ENCODE results near the gene LRRC34.

The LRRC34 gene, protein sequence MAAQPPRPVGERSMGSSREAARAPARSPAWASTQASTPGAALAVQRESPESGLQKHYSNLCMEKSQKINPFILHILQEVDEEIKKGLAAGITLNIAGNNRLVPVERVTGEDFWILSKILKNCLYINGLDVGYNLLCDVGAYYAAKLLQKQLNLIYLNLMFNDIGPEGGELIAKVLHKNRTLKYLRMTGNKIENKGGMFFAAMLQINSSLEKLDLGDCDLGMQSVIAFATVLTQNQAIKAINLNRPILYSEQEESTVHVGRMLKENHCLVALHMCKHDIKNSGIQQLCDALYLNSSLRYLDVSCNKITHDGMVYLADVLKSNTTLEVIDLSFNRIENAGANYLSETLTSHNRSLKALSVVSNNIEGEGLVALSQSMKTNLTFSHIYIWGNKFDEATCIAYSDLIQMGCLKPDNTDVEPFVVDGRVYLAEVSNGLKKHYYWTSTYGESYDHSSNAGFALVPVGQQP

DNA sequence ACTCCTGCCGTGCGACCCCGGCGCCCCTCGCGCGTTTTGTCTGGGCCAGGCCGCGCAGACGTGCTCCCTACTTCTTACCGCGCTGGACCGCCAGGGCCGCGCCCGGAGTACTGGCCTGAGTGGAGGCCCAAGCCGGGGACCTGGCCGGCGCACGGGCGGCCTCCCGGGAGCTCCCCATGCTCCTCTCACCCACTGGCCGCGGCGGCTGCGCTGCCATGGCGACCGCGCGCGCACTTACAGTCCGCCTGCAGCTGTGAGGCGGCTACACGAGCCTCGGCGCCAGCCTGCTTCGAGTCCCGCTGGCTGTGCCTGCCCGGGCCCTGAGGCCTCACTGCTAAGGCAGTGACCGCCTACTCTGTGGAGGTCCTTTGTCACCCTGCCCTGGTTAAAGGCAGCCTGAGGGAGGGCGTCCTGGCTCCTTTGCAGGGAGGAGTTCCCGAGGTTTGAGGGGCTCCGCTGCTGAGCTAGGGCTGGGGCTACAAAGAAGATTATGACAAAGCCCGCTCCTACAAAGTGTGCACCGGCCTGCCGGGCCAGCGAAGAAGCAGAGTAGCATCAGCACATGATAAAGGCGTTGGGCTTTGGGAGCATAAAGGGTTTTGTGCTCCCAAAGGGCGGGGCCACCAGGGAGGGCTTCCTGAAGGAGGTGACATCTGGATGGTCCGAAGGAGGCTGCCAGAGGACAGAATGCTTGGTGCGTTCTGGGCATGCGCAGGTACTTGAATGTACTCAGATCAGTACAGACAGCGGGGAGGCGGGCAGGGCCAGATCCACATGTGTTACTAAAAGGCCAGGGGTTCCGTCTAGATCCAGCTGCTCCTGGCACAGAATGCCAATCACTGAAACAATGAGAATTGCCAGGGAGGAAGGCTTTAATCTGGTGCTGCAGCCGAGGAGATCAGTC is at the start of gene LRRC34, which contains the start of gene LRRIQ4:
Gene LRRC34, minus strand, starts transcription at position 573 of the 904 bp plus-strand sequence. Its CDS starts 356 bp downstream, at position 217.
Gene LRRIQ4, plus strand, starts transcription at position 539 of the 904 bp plus-strand sequence. CDS start 9,052 bp downstream, outside the sequence.
- DNase-seq (peak; percentile 80), ATAC-seq (peak; percentile 75)
- peak within 1 kb of the TSS; percentile 88 for H3K27ac Mint-ChIP-seq
- H3K4me1 Mint-ChIP-seq, result peaks cover 28% of the 10 kb centered on the region
- peaks cover 22% of the 10 kb centered on the region for H3K9me3 Mint-ChIP-seq
- peaks cover 8% of the 10 kb centered on the region for H3K27me3 Mint-ChIP-seq
- H3K36me3 Mint-ChIP-seq (ENCODE audit: low read depth), result peaks cover 2% of the 10 kb centered on the region
- H3K4me3 Mint-ChIP-seq, result peak within 1 kb of the TSS; percentile 85

DNA sequence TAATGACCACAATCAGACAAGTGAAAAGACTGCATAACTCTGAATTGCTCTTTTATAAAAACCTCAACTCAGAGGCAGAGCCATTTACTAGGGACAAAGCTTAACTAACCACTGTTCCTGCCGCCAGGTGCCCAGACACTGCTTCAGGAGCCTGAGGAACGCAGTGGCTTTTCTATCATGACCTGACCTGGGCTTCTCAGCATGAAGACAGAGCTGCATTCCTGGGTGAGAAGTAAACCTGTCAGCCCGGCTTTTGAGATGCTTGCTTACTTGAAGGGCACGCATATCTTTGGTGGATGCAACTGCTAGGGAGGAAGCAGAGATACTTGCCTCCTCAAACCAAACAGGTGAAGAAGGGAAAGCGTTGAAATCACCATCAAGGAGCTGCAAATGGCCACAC is 49.2 kb upstream of the LRRC34 start:
- Mint-ChIP-seq H3K9me3 (no peaks in the 10 kb centered on the region), H3K4me1 (peaks cover 31% of the 10 kb centered on the region), H3K27me3 (peaks cover 4% of the 10 kb centered on the region), H3K27ac (no peak overlapping the region), H3K36me3 (ENCODE audit: low read depth) (no peaks in the 10 kb centered on the region), H3K4me3 (no peak overlapping the region)
- DNase-seq (no peak), ATAC-seq (no peak)

DNA sequence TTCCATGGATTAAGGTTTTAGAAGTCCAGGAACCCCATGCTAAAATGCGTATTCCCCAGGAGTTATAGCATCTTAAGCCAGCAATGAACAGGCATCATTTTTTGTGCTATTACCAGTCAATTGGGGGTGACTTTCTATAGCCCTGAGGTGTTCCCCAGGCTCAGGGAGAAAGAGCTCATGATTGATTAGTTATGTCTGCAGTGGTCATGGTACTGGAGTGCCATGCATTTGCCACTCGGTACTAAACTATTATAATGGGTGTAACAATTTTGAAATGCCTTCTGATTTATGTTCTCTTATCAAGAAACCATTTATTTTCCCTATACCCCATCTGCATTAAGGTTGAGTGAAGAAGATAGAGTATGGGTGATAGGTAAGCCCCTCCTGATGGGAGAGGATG is 45.1 kb upstream of the LRRC34 start:
- H3K4me1 Mint-ChIP-seq, result no peaks in the 10 kb centered on the region
- DNase-seq, result no peak
- H3K36me3 Mint-ChIP-seq (ENCODE audit: low read depth), result no peaks in the 10 kb centered on the region
- H3K4me3 Mint-ChIP-seq, result no peak overlapping the region
- H3K27ac Mint-ChIP-seq, result no peak overlapping the region
- peaks cover 4% of the 10 kb centered on the region for H3K27me3 Mint-ChIP-seq
- ATAC-seq, result no peak
- no peaks in the 10 kb centered on the region for H3K9me3 Mint-ChIP-seq

DNA sequence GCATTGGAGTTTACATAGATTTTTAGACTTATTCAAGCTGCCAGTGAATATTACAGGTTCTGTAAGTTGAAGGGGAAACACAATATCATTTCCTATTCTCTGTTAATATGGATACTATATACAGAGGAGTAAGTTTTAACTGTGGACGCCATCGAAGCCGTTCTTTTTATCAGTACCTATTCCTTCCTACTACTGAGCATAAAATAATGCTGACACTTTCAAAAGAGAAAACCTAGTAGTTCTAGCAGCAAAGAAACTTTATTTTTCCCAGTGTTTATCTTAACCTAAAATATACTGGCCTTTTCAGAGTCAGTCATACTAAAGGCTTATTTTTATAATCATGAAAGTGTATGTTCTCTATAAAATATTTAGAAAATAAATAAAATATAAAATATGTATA is 42.8 kb upstream of the LRRC34 start:
- ATAC-seq (no peak), DNase-seq (no peak)
- Mint-ChIP-seq H3K4me3 (no peak overlapping the region), H3K36me3 (ENCODE audit: low read depth) (no peaks in the 10 kb centered on the region), H3K27ac (no peak overlapping the region), H3K27me3 (peaks cover 4% of the 10 kb centered on the region), H3K9me3 (no peaks in the 10 kb centered on the region), H3K4me1 (no peaks in the 10 kb centered on the region)

DNA sequence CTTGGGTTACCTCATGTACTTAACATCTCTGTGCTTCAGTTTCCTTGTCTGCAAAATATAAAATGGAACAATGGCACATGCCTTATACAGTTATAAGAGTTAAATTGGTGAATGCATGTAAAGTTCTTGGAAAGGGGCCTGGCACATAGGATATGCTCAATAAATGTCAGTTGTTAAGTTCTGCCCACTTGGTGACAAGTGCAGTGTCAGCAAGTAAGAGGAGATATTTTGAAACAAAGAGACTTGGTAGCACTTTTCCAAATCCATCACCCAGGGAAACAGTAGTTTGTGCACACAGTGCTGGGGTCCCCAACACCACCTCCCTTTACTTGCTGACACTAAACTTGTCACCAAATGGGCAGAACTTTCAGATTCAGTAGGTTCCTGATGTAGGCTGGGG is 37.9 kb upstream of the LRRC34 start:
- Mint-ChIP-seq H3K27ac (no peak overlapping the region), H3K36me3 (ENCODE audit: low read depth) (no peaks in the 10 kb centered on the region), H3K27me3 (peaks cover 3% of the 10 kb centered on the region), H3K4me1 (peaks cover 2% of the 10 kb centered on the region), H3K9me3 (no peaks in the 10 kb centered on the region), H3K4me3 (no peak overlapping the region)
- no peak for DNase-seq
- no peak for ATAC-seq

DNA sequence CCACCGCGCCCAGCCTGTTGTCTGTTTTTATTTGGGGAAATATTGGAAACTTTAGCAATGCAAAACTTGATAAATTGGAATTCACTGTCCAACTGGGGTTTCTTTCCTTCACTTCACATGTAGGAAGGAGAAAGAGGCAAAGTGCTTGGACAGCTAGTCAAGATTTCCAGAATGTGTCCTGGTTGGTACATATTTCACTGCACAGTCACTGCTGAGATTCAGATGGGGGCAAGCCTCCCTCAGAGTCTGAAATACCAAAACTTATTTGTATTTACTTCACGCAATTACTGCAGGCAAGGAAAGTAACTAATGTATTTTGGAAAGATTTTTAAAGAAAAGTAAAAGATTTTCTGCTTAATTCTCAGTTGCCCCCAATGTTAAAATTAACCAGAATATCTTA is 36.0 kb upstream of the LRRC34 start:
- Mint-ChIP-seq H3K4me1 (peaks cover 2% of the 10 kb centered on the region), H3K27me3 (peaks cover 3% of the 10 kb centered on the region), H3K36me3 (ENCODE audit: low read depth) (no peaks in the 10 kb centered on the region), H3K4me3 (no peak overlapping the region), H3K9me3 (no peaks in the 10 kb centered on the region), H3K27ac (no peak overlapping the region)
- DNase-seq (no peak), ATAC-seq (no peak)

DNA sequence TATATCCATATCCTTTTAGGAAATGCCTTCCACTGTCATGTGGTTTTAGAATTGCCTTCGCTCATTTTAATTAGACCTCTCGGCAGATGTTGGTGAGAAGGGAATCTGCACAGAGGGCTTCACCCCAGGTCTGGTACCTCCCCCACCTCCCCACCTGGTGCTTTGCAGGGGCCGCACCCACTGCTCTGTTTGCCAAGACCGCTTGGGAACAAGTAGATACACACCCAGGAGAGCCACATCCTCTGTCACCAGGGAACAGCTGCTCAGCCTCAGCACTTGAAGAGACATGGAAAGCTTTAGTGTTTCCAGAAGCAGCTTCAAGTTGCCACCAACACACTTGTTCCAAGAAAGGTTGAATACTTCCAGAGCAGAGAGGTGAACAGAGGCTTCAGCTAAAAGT is 35.2 kb upstream of the LRRC34 start:
- DNase-seq (no peak), ATAC-seq (no peak)
- Mint-ChIP-seq H3K36me3 (ENCODE audit: low read depth) (no peaks in the 10 kb centered on the region), H3K4me3 (no peak overlapping the region), H3K4me1 (peaks cover 2% of the 10 kb centered on the region), H3K27ac (no peak overlapping the region), H3K9me3 (no peaks in the 10 kb centered on the region), H3K27me3 (peaks cover 3% of the 10 kb centered on the region)

DNA sequence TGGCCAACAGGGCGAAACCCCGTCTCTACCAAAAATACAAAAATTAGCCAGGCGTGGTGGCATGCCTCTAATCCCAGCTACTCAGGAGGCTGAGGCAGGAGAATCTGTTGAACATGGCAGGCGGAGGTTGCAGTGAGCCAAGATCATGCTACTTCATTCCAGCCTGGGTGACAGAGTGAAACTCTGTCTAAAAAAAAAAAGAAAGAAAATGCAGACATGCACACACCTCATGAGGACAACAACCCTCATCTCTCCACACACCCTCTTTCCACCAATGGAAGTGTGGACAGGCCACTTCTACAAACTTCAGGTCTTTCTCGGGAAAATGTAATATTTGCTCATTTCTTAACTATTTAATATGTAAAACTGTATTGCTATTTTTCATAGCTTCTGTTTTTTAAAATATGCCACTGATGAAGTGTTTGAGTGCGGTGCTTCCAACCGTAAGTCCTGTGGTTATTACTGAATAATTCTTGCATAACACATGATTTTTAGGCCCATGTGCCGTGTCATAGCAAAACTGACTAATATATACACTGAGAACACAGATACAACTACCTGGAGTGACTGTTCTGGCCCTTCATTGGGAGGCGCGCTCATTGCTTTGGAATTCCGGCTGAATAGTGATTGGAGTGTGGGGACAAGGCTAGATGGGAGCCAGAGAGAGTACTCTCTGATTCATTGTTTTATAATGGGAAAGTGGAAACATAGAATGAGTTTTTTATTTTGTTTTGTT is 33.9 kb upstream of the LRRC34 start:
- Mint-ChIP-seq H3K4me3 (no peak overlapping the region), H3K4me1 (peaks cover 2% of the 10 kb centered on the region), H3K36me3 (ENCODE audit: low read depth) (no peaks in the 10 kb centered on the region), H3K27ac (no peak overlapping the region), H3K9me3 (no peaks in the 10 kb centered on the region), H3K27me3 (peaks cover 3% of the 10 kb centered on the region)
- no peak for DNase-seq
- ATAC-seq, result no peak

DNA sequence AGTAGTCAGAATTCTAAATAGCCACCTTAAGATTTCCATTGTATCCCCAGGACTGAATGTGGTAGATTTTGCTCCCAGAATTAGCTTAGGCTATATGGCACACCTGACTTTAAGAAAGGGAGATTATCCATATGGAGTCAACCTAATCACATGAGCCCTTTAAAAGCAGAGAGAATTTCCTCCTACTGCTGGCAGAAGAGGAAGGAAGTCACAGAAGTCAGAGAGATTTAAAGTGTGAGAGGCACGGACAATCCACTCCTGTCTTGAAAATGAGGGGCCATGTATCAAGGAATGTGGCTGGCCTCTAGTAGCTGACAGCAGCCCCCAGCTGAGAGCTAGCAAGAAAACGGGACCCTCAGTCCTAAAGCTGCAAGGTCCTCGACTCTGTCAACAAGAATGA is 30.3 kb upstream of the LRRC34 start:
- no peaks in the 10 kb centered on the region for H3K9me3 Mint-ChIP-seq
- no peak for DNase-seq
- peaks cover 5% of the 10 kb centered on the region for H3K4me1 Mint-ChIP-seq
- H3K36me3 Mint-ChIP-seq (ENCODE audit: low read depth), result no peaks in the 10 kb centered on the region
- H3K27ac Mint-ChIP-seq, result no peak overlapping the region
- no peak overlapping the region for H3K4me3 Mint-ChIP-seq
- ATAC-seq, result no peak
- peaks cover 3% of the 10 kb centered on the region for H3K27me3 Mint-ChIP-seq

DNA sequence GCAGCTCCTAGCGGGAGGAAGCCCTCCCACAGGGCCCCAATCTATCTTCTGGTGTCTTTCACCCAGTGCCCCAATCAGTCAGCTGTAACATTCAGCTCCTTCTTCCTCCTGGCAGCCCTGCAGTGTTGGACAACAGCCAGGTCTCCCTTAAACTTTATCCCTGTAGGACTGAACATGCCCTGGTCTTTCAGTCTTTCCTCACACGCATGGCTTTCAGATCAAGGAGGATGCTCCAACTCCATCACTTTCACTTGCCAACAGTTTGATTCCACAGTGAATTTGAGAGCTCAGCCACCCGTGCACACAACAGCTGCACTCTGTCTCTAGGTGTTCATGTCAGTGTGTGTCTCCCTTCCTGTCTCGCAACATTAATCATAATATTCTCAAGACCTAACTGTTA is 28.5 kb upstream of the LRRC34 start:
- ATAC-seq (no peak), DNase-seq (no peak)
- Mint-ChIP-seq H3K27me3 (no peaks in the 10 kb centered on the region), H3K27ac (no peak overlapping the region), H3K4me3 (no peak overlapping the region), H3K4me1 (peaks cover 3% of the 10 kb centered on the region), H3K36me3 (ENCODE audit: low read depth) (no peaks in the 10 kb centered on the region), H3K9me3 (no peaks in the 10 kb centered on the region)

DNA sequence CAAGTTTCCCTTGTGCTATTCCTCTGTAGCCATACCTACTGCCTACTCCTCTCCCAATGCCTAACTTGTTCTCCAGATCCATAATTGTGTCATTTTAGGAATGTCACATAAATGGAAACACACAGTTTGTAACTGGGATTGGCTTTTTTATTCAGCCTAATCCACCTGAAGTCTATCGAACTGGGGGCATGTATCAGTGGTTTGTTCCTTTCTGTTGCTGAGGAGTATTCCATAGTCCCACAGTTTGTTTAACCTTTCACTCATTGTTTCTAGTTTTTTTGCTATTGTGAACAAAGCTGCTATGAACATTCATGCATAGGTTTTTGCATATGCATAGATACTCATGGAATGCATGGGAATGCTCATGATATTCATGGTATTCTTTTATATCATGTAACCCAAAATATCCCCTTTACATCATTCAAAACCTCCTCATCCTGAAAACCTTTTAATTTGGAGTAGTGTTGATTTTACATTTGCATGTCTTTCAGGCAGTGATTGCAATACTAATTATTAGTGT is 25.9 kb upstream of the LRRC34 start:
- no peak for ATAC-seq
- H3K36me3 Mint-ChIP-seq (ENCODE audit: low read depth), result no peaks in the 10 kb centered on the region

DNA sequence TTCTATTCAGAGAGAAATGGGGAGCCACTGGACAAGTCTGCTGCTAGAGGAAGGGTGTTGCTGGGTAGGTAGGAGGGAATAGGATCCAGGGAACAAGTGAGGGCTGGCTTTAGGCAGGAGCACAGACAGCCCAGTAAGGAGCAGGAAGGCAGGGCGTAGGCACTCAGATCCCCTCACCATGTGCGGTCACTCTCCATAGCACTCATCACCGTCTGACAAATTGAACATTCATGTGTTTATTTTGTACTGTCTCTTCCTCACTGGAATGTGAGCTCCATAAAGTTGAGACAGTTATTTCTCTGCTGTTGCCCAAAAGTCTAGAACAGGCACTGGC is 24.2 kb upstream of the LRRC34 start:
- H3K9me3 Mint-ChIP-seq, result no peaks in the 10 kb centered on the region
- DNase-seq (no peak), ATAC-seq (no peak)
- H3K4me1 Mint-ChIP-seq, result peaks cover 3% of the 10 kb centered on the region
- H3K36me3 Mint-ChIP-seq (ENCODE audit: low read depth), result no peaks in the 10 kb centered on the region
- no peak overlapping the region for H3K4me3 Mint-ChIP-seq
- H3K27me3 Mint-ChIP-seq, result no peaks in the 10 kb centered on the region
- H3K27ac Mint-ChIP-seq, result no peak overlapping the region

More for the DNA sequence above, 25.9 kb upstream of the LRRC34 start:
- Mint-ChIP-seq H3K9me3 (no peaks in the 10 kb centered on the region), H3K4me3 (no peak overlapping the region), H3K4me1 (peaks cover 3% of the 10 kb centered on the region), H3K27me3 (no peaks in the 10 kb centered on the region), H3K27ac (no peak overlapping the region)
- DNase-seq, result no peak

DNA sequence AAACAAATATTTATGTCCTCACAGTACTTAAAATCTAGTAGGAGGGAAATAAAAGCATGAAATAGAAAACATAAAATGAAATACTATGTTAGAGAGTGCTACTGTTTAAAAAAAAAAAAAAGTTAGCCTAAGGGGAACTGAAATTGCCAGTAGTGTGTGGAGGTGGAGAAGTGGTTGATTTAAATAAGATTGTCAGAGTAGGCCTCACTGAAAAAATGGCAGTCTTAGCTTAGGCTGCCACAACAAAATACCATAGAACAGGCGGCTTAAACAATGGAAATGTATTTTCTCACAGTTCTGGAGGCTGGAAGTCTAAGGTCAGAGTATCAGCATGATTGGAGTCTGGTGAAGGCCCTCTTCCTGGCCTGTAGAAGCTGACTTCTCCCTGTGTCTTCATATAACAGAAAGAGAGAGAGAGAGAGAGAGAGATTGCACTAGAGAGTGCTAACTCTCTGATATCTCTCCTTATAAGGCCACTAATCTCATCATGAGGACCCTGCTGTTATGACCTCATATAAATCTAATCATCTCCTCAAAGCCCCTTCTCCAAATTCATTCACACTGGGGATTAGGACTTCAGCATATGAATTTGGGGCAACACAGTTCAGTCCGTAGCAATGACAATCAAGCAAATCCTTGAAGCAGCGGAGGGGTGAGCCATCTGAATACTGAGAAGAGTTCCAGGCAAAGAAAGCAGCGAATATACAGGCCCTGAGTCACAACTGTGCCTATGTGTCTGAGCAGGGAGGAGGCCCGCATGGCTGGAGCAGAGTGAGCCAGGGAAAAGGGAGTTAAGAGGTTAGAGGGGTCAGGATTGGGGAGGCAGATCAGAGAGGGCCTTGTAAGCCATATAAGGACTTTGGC is 23.6 kb upstream of the LRRC34 start:
- no peaks in the 10 kb centered on the region for H3K36me3 Mint-ChIP-seq (ENCODE audit: low read depth)
- H3K9me3 Mint-ChIP-seq, result no peaks in the 10 kb centered on the region
- H3K27me3 Mint-ChIP-seq, result no peaks in the 10 kb centered on the region
- ATAC-seq (no peak), DNase-seq (no peak)
- H3K4me3 Mint-ChIP-seq, result no peak overlapping the region
- H3K27ac Mint-ChIP-seq, result peak overlapping the region; percentile 32
- H3K4me1 Mint-ChIP-seq, result peaks cover 3% of the 10 kb centered on the region
